HG03159 (cell line): ENCODE measurements around the gene PRM2.
A peak's percentile ranks its signal among the peaks of the same experiment; 100 is the strongest.

Experiments
- ATAC-seq: cut with Tn5 transposase; IDR thresholded peaks from one replicate; pipeline ENCODE4 v1.9.1; 2021; ENCODE audit warnings: mild to moderate bottlenecking, moderate library complexity; ENCODE audit not compliant: unreplicated experiment

PRM2 gene

GRCh38 chr16:11232852-11233726 is 43.2 kb downstream of the PRM2 start:
- peak; percentile 53 for ATAC-seq

GRCh38 chr16:11232302-11232851 is 43.9 kb downstream of the PRM2 start:
- ATAC-seq = no peak

- no peak for ATAC-seq
Measured at GRCh38 chr16:11231367-11231970, 44.8 kb downstream of the PRM2 start.

- no peak for ATAC-seq
Measured at GRCh38 chr16:11229906-11230305, 46.4 kb downstream of the PRM2 start.

- ATAC-seq = no peak
Measured at GRCh38 chr16:11229432-11229831, 46.8 kb downstream of the PRM2 start.

GRCh38 chr16:11225677-11226549 is 50.4 kb downstream of the PRM2 start:
- no peak for ATAC-seq
